OCI-LY3 (cell line): ENCODE data around the gene TM9SF4.

ENCODE experiments used
- H2AFZ ChIP-seq: fragments of 200-600, 300-600 bp; shearing (Covaris generic); 2 replicates; pipeline ENCODE4 v1.6.0; 2014; ENCODE audit warnings: antibody characterized with exemption, low read depth, low read length
- H3K27ac ChIP-seq: fragments of 200-600, 300-600 bp; sonication (generic); 2 replicates; pipeline ENCODE4 v1.5.1; 2014; ENCODE audit warnings: mild to moderate bottlenecking, low read length, moderate library complexity, mixed read lengths
- H3K27me3 ChIP-seq: fragments of 200-600, 300-600 bp; sonication (generic); 2 replicates; pipeline ENCODE4 v1.6.1; 2014; ENCODE audit warnings: low read depth, low read length, mixed read lengths
- H3K36me3 ChIP-seq: fragments of 200-600, 300-600 bp; sonication (generic); replicated peaks from 2 replicates; pipeline ENCODE3; 2014; ENCODE audit warnings: low read depth, low read length, mixed read lengths
- H3K4me1 ChIP-seq: fragments of 300-600, 200-600 bp; sonication (generic); 2 replicates; pipeline ENCODE4 v1.6.1; 2014; ENCODE audit warnings: low read length, mixed read lengths
- H3K4me2 ChIP-seq: fragments of 200-600, 300-600 bp; sonication (generic); 2 replicates; pipeline ENCODE4 v1.6.1; 2014; ENCODE audit warnings: low read length, mixed read lengths
- H3K4me3 ChIP-seq: fragments of 300-600, 200-600 bp; sonication (generic); 2 replicates; pipeline ENCODE4 v1.5.1; 2014; ENCODE audit warnings: antibody characterized with exemption, mild to moderate bottlenecking, low read length, moderate library complexity
- H3K79me2 ChIP-seq: fragments of 300-600, 200-600 bp; shearing (Covaris generic); 2 replicates; pipeline ENCODE4 v1.6.1; 2014; ENCODE audit warnings: mild to moderate bottlenecking, low read length, mixed read lengths
- H3K9ac ChIP-seq: fragments of 300-600, 200-600 bp; shearing (Covaris generic); 2 replicates; pipeline ENCODE4 v1.6.0; 2014; ENCODE audit warnings: mild to moderate bottlenecking, low read length, moderate library complexity
- H3K9me3 ChIP-seq: fragments of 200-600, 300-600 bp; shearing (Covaris generic); 2 replicates; pipeline ENCODE4 v1.6.1; 2014; ENCODE audit warnings: low read length, mixed read lengths; ENCODE audit not compliant: insufficient read depth
- H4K20me1 ChIP-seq: fragments of 200-600, 300-600 bp; sonication (generic); 2 replicates; pipeline ENCODE4 v1.6.1; 2016; ENCODE audit warnings: low read length, mixed read lengths; ENCODE audit not compliant: insufficient read depth
- CTCF ChIP-seq: fragments of 200-600, 300-600 bp; sonication (generic); IDR thresholded peaks from 2 replicates; pipeline ENCODE4 v1.5.1; 2014; ENCODE audit warnings: antibody characterized with exemption, low read length, low read depth
- EZH2phosphoT487 ChIP-seq: fragments of 200-600 bp; shearing (Covaris generic); IDR thresholded peaks from 2 replicates; pipeline ENCODE4 v1.6.1; 2018; ENCODE audit warnings: antibody characterized with exemption, mixed run types, low read depth

The TM9SF4 gene

GRCh38 chr20:32077190-32077589 is 32.3 kb upstream of the TM9SF4 start:
- H3K9ac ChIP-seq: no peak overlapping the region
- H3K27me3 ChIP-seq: no peaks in the 10 kb centered on the region
- no peak overlapping the region for H3K4me3 ChIP-seq
- H3K27ac ChIP-seq: no peak overlapping the region
- no peak overlapping the region for H3K4me2 ChIP-seq
- H3K9me3 ChIP-seq: no peaks in the 10 kb centered on the region
- no peak overlapping the region for H2AFZ ChIP-seq
- no peak for TF ChIP-seq CTCF
- TF ChIP-seq EZH2phosphoT487: no peak
- H3K4me1 ChIP-seq: no peaks in the 10 kb centered on the region
- H3K36me3 ChIP-seq: peaks cover 79% of the 10 kb centered on the region
- 0 out of 2 replicates have a peak, but pooled peaks cover 6% of the 10 kb centered on the region for H4K20me1 ChIP-seq
- no peaks in the 10 kb centered on the region for H3K79me2 ChIP-seq

- Histone ChIP-seq H3K4me1 (no peaks in the 10 kb centered on the region), H3K27ac (no peak overlapping the region), H3K4me3 (no peak overlapping the region), H2AFZ (no peak overlapping the region), H3K9me3 (no peaks in the 10 kb centered on the region), H3K36me3 (peaks cover 83% of the 10 kb centered on the region), H3K79me2 (no peaks in the 10 kb centered on the region), H3K4me2 (no peak overlapping the region), H3K9ac (no peak overlapping the region), H4K20me1 (0 out of 2 replicates have a peak, but pooled peaks cover 6% of the 10 kb centered on the region), H3K27me3 (no peaks in the 10 kb centered on the region)
- no peak for TF ChIP-seq EZH2phosphoT487
- no peak for TF ChIP-seq CTCF
Observed at GRCh38 chr20:32078322-32078721, 31.2 kb upstream of the TM9SF4 start.

GRCh38 chr20:32078791-32079190 is 30.7 kb upstream of the TM9SF4 start:
- no peak overlapping the region for H2AFZ ChIP-seq
- no peaks in the 10 kb centered on the region for H3K27me3 ChIP-seq
- no peaks in the 10 kb centered on the region for H3K4me1 ChIP-seq

GRCh38 chr20:32079655-32080109 is 29.8 kb upstream of the TM9SF4 start:
- no peak overlapping the region for H3K9ac ChIP-seq
- no peaks in the 10 kb centered on the region for H3K27me3 ChIP-seq
- no peaks in the 10 kb centered on the region for H3K9me3 ChIP-seq
- H4K20me1 ChIP-seq: 0 out of 2 replicates have a peak, but pooled peaks cover 6% of the 10 kb centered on the region
- H3K36me3 ChIP-seq: peaks cover 83% of the 10 kb centered on the region
- 0 out of 2 replicates have a peak, but pooled peaks cover 1% of the 10 kb centered on the region for H3K79me2 ChIP-seq
- TF ChIP-seq EZH2phosphoT487 (no peak), CTCF (no peak)
- no peak overlapping the region for H3K27ac ChIP-seq
- H3K4me2 ChIP-seq: no peak overlapping the region
- H2AFZ ChIP-seq: no peak overlapping the region
- H3K4me3 ChIP-seq: no peak overlapping the region
- H3K4me1 ChIP-seq: no peaks in the 10 kb centered on the region

More at GRCh38 chr20:32078791-32079190, 30.7 kb upstream of the TM9SF4 start:
- H3K9ac ChIP-seq: no peak overlapping the region
- no peaks in the 10 kb centered on the region for H3K9me3 ChIP-seq
- no peak overlapping the region for H3K4me3 ChIP-seq
- TF ChIP-seq EZH2phosphoT487 (no peak), CTCF (no peak)
- 0 out of 2 replicates have a peak, but pooled peaks cover 6% of the 10 kb centered on the region for H4K20me1 ChIP-seq
- H3K27ac ChIP-seq: no peak overlapping the region
- no peaks in the 10 kb centered on the region for H3K79me2 ChIP-seq
- no peak overlapping the region for H3K4me2 ChIP-seq
- H3K36me3 ChIP-seq: peaks cover 83% of the 10 kb centered on the region
